Ovary (tissue), 3 donors: ENCODE results near the gene SMARCA1.

Source experiments
- EP300 ChIP-seq: sonication (generic); formaldehyde crosslinking; IDR thresholded peaks from one replicate; pipeline ENCODE4 v1.6.1; 2017; ENCODE audit warnings: antibody characterized with exemption
- POLR2A ChIP-seq: fragments of 450-650 bp; IDR thresholded peaks from one replicate; pipeline ENCODE4 v1.6.1; 2017; ENCODE audit warnings: antibody characterized with exemption, mild to moderate bottlenecking, moderate library complexity
- TF ChIP-seq, protein P1 (sequence below), 3 donors: fragments of 450-650 bp in 2 of 3; fragments of 200-600 bp in 1 of 3; IDR thresholded peaks; one replicate each; pipeline versions ENCODE4 v1.5.1 to v1.8.0; 2016 to 2022; ENCODE audit warnings: antibody characterized with exemption in 3 of 3, mild to moderate bottlenecking in 1 of 3
- donor health status: DM: no; HTN: no; CAD: no.

DNA sequence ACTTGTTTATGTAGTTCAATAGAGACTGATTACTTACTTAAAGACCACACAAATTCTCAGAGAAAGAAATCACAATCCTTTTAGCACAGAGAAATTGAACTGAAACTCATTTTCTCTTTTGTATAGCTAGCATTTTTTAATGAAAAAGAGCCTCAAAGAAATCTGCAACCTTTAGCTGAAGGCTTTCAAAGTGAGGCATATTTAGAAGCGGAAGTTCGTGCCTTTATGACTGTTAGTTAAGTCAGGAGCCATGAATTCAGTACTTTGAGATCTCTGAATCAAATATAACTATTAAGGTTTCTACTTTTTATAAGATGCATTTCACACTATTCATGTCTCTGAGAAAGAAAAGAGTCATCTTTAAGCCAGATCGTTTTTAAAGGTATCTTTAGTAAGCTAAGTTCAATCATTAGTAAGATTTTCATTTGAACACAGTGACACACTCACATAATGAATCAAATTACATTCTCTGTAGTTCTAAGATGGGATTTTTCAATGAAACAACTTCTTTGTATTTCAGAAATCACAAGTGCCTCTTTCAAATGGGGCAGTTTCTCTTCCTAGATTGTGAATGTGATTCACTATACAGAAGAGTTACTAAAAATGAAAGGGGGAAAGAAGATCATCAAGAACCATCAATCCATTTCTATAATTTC, 61.4 kb downstream of the SMARCA1 start:
- TF ChIP-seq, protein P1, sequence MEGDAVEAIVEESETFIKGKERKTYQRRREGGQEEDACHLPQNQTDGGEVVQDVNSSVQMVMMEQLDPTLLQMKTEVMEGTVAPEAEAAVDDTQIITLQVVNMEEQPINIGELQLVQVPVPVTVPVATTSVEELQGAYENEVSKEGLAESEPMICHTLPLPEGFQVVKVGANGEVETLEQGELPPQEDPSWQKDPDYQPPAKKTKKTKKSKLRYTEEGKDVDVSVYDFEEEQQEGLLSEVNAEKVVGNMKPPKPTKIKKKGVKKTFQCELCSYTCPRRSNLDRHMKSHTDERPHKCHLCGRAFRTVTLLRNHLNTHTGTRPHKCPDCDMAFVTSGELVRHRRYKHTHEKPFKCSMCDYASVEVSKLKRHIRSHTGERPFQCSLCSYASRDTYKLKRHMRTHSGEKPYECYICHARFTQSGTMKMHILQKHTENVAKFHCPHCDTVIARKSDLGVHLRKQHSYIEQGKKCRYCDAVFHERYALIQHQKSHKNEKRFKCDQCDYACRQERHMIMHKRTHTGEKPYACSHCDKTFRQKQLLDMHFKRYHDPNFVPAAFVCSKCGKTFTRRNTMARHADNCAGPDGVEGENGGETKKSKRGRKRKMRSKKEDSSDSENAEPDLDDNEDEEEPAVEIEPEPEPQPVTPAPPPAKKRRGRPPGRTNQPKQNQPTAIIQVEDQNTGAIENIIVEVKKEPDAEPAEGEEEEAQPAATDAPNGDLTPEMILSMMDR (IDR thresholded peaks at IDR 0.05) = no peak
- TF ChIP-seq POLR2A = no peak
- no peak for TF ChIP-seq EP300
